ENCODE results near the gene ALAS2. TPM values are rescaled to one million over a fixed set of nuclear protein-coding genes. Genes with fewer than 3 reads are reported as not detected.

ALAS2 gene
- total and polyA plus RNA-seq, 2 donors from 2014 or later: 0.79 TPM; not detected in 1

- Histone ChIP-seq H3K4me1 (ENCODE audit: control insufficient read depth in 2 of 3, insufficient read depth in 2 of 3, low read depth in 1 of 3, low read length in 3 of 3) (no peaks in the 10 kb centered on the region), H3K9me3 (ENCODE audit: control insufficient read depth in 2 of 3, insufficient read depth in 1 of 3, low read length in 3 of 3) (no peaks in the 10 kb centered on the region), H3K27me3 (ENCODE audit: control insufficient read depth, insufficient read depth, low read length) (no peaks in the 10 kb centered on the region), H3K27ac (ENCODE audit: low read depth in 2 of 2, low read length in 2 of 2) (no peak overlapping the region), H3K36me3 (ENCODE audit: control insufficient read depth in 2 of 3, insufficient read depth in 3 of 3, low read length in 3 of 3) (no peaks in the 10 kb centered on the region), H3K9ac (ENCODE audit: low read length in 3 of 3) (no peak overlapping the region), H3K4me3 (ENCODE audit: low read length in 3 of 3) (no peak overlapping the region)
- TF ChIP-seq CTCF (IDR thresholded peaks at IDR 0.05; ENCODE audit: borderline replicate concordance, extremely low read depth, insufficient read depth): no peak
- DNase-seq (no peak), FAIRE-seq (no peak)
- intact Hi-C loops (cut with DNase I): no loop called here
These were observed 52.3 kb downstream of the ALAS2 start for GRCh38 chrX:54978448-54978847.

- DNase-seq (no peak), FAIRE-seq (peak; percentile 74)
- Histone ChIP-seq H3K4me1 (ENCODE audit: control insufficient read depth in 2 of 3, insufficient read depth in 2 of 3, low read depth in 1 of 3, low read length in 3 of 3) (no peaks in the 10 kb centered on the region), H3K9ac (ENCODE audit: low read length in 3 of 3) (no peak overlapping the region), H3K4me3 (ENCODE audit: low read length in 3 of 3) (no peak overlapping the region), H3K27me3 (ENCODE audit: control insufficient read depth, insufficient read depth, low read length) (no peaks in the 10 kb centered on the region), H3K27ac (ENCODE audit: low read depth in 2 of 2, low read length in 2 of 2) (no peak overlapping the region), H3K9me3 (ENCODE audit: control insufficient read depth in 2 of 3, insufficient read depth in 1 of 3, low read length in 3 of 3) (no peaks in the 10 kb centered on the region), H3K36me3 (ENCODE audit: control insufficient read depth in 2 of 3, insufficient read depth in 3 of 3, low read length in 3 of 3) (no peaks in the 10 kb centered on the region)
- no peak for TF ChIP-seq CTCF (IDR thresholded peaks at IDR 0.05; ENCODE audit: borderline replicate concordance, extremely low read depth, insufficient read depth)
- intact Hi-C loops (cut with DNase I): no loop called here
These were observed 53.4 kb downstream of the ALAS2 start for GRCh38 chrX:54977387-54977786.

- no peaks in the 10 kb centered on the region for H3K27me3 ChIP-seq (ENCODE audit: control insufficient read depth, insufficient read depth, low read length)
- no peak for FAIRE-seq
- no peak for TF ChIP-seq CTCF (IDR thresholded peaks at IDR 0.05; ENCODE audit: borderline replicate concordance, extremely low read depth, insufficient read depth)
- H3K4me1 ChIP-seq (ENCODE audit: control insufficient read depth in 2 of 3, insufficient read depth in 2 of 3, low read depth in 1 of 3, low read length in 3 of 3): no peaks in the 10 kb centered on the region
- no peak overlapping the region for H3K27ac ChIP-seq (ENCODE audit: low read depth in 2 of 2, low read length in 2 of 2)
- no peak overlapping the region for H3K4me3 ChIP-seq (ENCODE audit: low read length in 3 of 3)
- H3K36me3 ChIP-seq (ENCODE audit: control insufficient read depth in 2 of 3, insufficient read depth in 3 of 3, low read length in 3 of 3): no peaks in the 10 kb centered on the region
- DNase-seq: no peak
- no peaks in the 10 kb centered on the region for H3K9me3 ChIP-seq (ENCODE audit: control insufficient read depth in 2 of 3, insufficient read depth in 1 of 3, low read length in 3 of 3)
- intact Hi-C loops (cut with DNase I): no loop called here
- H3K9ac ChIP-seq (ENCODE audit: low read length in 3 of 3): no peak overlapping the region
These were observed 65.8 kb downstream of the ALAS2 start for GRCh38 chrX:54964766-54965497.

GRCh38 chrX:54961750-54962149, 69.0 kb downstream of the ALAS2 start:
- Histone ChIP-seq H3K9ac (ENCODE audit: low read length in 3 of 3) (no peak overlapping the region), H3K27ac (ENCODE audit: low read depth in 2 of 2, low read length in 2 of 2) (no peak overlapping the region), H3K4me3 (ENCODE audit: low read length in 3 of 3) (no peak overlapping the region), H3K36me3 (ENCODE audit: control insufficient read depth in 2 of 3, insufficient read depth in 3 of 3, low read length in 3 of 3) (no peaks in the 10 kb centered on the region), H3K27me3 (ENCODE audit: control insufficient read depth, insufficient read depth, low read length) (no peaks in the 10 kb centered on the region), H3K9me3 (ENCODE audit: control insufficient read depth in 2 of 3, insufficient read depth in 1 of 3, low read length in 3 of 3) (no peaks in the 10 kb centered on the region), H3K4me1 (ENCODE audit: control insufficient read depth in 2 of 3, insufficient read depth in 2 of 3, low read depth in 1 of 3, low read length in 3 of 3) (no peaks in the 10 kb centered on the region)
- DNase-seq (no peak), FAIRE-seq (no peak)
- intact Hi-C loops (cut with DNase I): no loop called here
- TF ChIP-seq CTCF (IDR thresholded peaks at IDR 0.05; ENCODE audit: borderline replicate concordance, extremely low read depth, insufficient read depth): no peak
